ENCODE measurements around the gene PQBP1.

PQBP1 gene

GRCh38 chrX:48927123-48927522 lies 29.4 kb downstream of the PQBP1 start:
- no peak for TF ChIP-seq CTCF (IDR thresholded peaks at IDR 0.05; ENCODE audit: insufficient read depth, low read depth, low read length, missing control alignments)
- DNase-seq (ENCODE audit: low read depth), result no peak
- H3K4me3 ChIP-seq (ENCODE audit: low read length), result no peak overlapping the region

DNA sequence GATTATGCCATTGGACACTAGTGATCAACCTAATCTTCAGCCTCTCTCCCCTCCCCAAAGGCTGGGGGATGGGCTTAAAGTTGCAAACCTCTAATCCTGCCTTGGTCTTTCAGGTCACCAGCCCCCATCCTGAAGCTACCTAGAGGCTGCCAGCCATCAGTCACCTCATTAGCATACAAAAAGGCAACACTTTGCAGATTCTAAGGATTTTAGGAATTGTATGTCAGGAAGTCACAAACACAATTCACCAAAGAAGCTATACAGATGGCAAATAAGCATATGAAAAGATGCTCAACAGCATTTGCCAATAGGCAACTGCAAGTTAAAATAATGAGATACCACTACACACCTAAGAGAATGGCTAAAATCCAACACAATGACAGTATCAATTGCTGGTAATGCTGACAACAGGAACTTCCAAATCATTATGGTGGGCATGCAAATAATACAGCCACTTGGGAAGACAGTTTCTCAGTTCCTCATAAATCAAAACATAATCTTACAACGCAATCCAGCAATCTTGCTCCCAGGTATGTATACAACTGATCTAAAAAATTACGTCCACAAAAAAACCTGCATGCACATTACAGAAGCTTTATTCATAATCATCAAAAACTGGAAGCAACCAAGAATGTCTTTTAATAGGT lies 30.1 kb downstream of the PQBP1 start:
- no peak overlapping the region for H3K4me3 ChIP-seq (ENCODE audit: low read length)
- TF ChIP-seq CTCF (IDR thresholded peaks at IDR 0.05; ENCODE audit: insufficient read depth, low read depth, low read length, missing control alignments), result no peak
- DNase-seq (ENCODE audit: low read depth), result no peak

DNA sequence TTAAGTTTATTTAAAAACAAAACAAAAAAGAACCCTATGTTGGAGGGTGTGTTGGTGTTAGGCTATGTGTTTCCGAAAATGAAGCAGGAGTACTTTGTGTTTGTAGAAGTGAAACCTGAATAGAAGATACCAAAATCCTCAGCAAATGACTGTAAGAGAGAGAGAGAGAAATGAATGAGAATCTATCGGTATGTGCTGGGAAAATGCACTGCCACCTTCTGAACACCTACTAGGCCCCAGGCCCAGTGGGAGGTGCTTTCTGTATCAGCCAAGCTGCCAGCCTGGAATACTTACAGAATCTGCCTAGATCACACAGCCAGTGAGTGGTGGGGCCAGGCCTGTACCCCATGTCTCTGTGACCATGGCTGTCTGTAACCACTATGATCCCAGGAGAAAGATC lies 36.0 kb downstream of the PQBP1 start:
- no peak for TF ChIP-seq CTCF (IDR thresholded peaks at IDR 0.05; ENCODE audit: insufficient read depth, low read depth, low read length, missing control alignments)
- H3K4me3 ChIP-seq (ENCODE audit: low read length), result no peak overlapping the region
- no peak for DNase-seq (ENCODE audit: low read depth)

- no peak overlapping the region for H3K4me3 ChIP-seq (ENCODE audit: low read length)
- no peak for DNase-seq (ENCODE audit: low read depth)
- no peak for TF ChIP-seq CTCF (IDR thresholded peaks at IDR 0.05; ENCODE audit: insufficient read depth, low read depth, low read length, missing control alignments)
These were observed 37.0 kb downstream of the PQBP1 start for GRCh38 chrX:48934581-48935300.

DNA sequence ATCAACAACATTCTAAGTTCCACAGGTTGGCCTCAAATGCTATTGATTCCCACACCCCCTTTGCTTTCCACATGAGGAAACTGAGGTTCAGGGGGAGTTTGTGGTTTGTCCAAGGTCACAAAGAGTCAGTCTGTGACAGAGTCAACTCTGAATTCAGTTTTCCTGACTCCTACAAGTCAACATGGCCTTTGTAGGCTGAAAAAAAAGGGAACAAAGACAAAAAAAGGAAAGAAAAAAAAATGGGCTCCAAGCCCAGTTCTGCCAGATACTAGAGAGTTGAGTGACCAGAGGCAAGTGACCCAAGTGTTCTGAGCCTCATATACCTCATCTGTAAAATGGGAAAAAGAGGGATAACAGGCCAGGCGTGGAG lies 37.6 kb downstream of the PQBP1 start:
- TF ChIP-seq CTCF (IDR thresholded peaks at IDR 0.05; ENCODE audit: insufficient read depth, low read depth, low read length, missing control alignments), result no peak
- DNase-seq (ENCODE audit: low read depth), result no peak

GRCh38 chrX:48936429-48937053 lies 38.8 kb downstream of the PQBP1 start:
- no peak for DNase-seq (ENCODE audit: low read depth)
- no peak for TF ChIP-seq CTCF (IDR thresholded peaks at IDR 0.05; ENCODE audit: insufficient read depth, low read depth, low read length, missing control alignments)
- H3K4me3 ChIP-seq (ENCODE audit: low read length), result no peak overlapping the region

More for the DNA sequence above, 37.6 kb downstream of the PQBP1 start:
- H3K4me3 ChIP-seq (ENCODE audit: low read length), result no peak overlapping the region

Data from epithelial cell of esophagus (primary cell).